Keratinocyte (primary cell): ENCODE results near the gene ZNF664. TPM values are rescaled to one million over a fixed set of nuclear protein-coding genes. Genes with fewer than 3 reads are reported as not detected.

Experiments
- DNase-seq: peaks from one replicate; pipeline ENCODE4 v3.0.0-alpha.2; 2011; ENCODE audit warnings: low read depth, missing footprints, low spot score
- FAIRE-seq: peaks from 2 replicates; lab custom pipeline; 2011; peaks lifted over from hg19 to GRCh38; lab: Jason Lieb, UNC
- H2AFZ ChIP-seq: 2 replicates; pipeline ENCODE4 v1.6.0; 2012; ENCODE audit warnings: low read length, control low read depth, inconsistent platforms; ENCODE audit not compliant: control insufficient read depth
- H3K27ac ChIP-seq: 2 replicates; pipeline ENCODE4 v1.5.1; 2011; ENCODE audit warnings: low read length; ENCODE audit not compliant: control insufficient read depth, insufficient read depth
- H3K27me3 ChIP-seq: 3 replicates; pipeline ENCODE4 v1.6.0; 2011; ENCODE audit warnings: low read length; ENCODE audit not compliant: control insufficient read depth, insufficient read depth; ENCODE audit errors: extremely low read depth
- H3K36me3 ChIP-seq, 2 experiments: 2 replicates in 1 of 2; 3 replicates in 1 of 2; pipeline ENCODE4 v1.5.1; 2011; ENCODE audit warnings: low read length in 2 of 2, mild to moderate bottlenecking in 1 of 2; ENCODE audit not compliant: control insufficient read depth in 2 of 2, insufficient read depth in 2 of 2; ENCODE audit errors: extremely low read depth in 1 of 2
- H3K4me1 ChIP-seq: 3 replicates; pipeline ENCODE4 v1.5.1; 2011; ENCODE audit warnings: low read length; ENCODE audit not compliant: control insufficient read depth, insufficient read depth; ENCODE audit errors: extremely low read depth
- H3K4me2 ChIP-seq: 3 replicates; pipeline ENCODE4 v1.6.0; 2011; ENCODE audit warnings: low read depth, low read length; ENCODE audit not compliant: control insufficient read depth, insufficient read depth; ENCODE audit errors: extremely low read depth
- H3K4me3 ChIP-seq, 3 experiments: fragments of 200-600 bp in 1 of 3; sonication (generic) in 1 of 3; 2 replicates in 2 of 3; 3 replicates in 1 of 3; pipeline ENCODE4 v1.5.1; 2011 to 2016; ENCODE audit warnings: low read length in 3 of 3, mild to moderate bottlenecking in 3 of 3, control low read depth in 2 of 3, inconsistent platforms in 1 of 3, low read depth in 1 of 3, mixed read lengths in 1 of 3, mixed run types in 1 of 3, moderate library complexity in 1 of 3; ENCODE audit not compliant: control insufficient read depth in 2 of 3, insufficient read depth in 2 of 3; ENCODE audit errors: extremely low read depth in 1 of 3
- H3K79me2 ChIP-seq: 2 replicates; pipeline ENCODE4 v1.6.0; 2012; ENCODE audit warnings: low read length; ENCODE audit not compliant: control insufficient read depth, insufficient read depth
- H3K9ac ChIP-seq: 3 replicates; pipeline ENCODE4 v1.6.0; 2011; ENCODE audit warnings: low read length; ENCODE audit not compliant: control insufficient read depth, insufficient read depth; ENCODE audit errors: extremely low read depth
- H3K9me1 ChIP-seq: 3 replicates; pipeline ENCODE4 v1.6.0; 2011; ENCODE audit warnings: low read length; ENCODE audit not compliant: control insufficient read depth, insufficient read depth; ENCODE audit errors: extremely low read depth
- H3K9me3 ChIP-seq: 2 replicates; pipeline ENCODE4 v1.5.1; 2012; ENCODE audit warnings: low read depth, low read length; ENCODE audit not compliant: control insufficient read depth
- H4K20me1 ChIP-seq: 3 replicates; pipeline ENCODE4 v1.6.0; 2011; ENCODE audit warnings: low read length; ENCODE audit not compliant: control insufficient read depth, insufficient read depth; ENCODE audit errors: extremely low read depth
- CTCF ChIP-seq, 3 experiments: IDR thresholded peaks in 1 of 3; conservative IDR thresholded peaks in 1 of 3; optimal IDR thresholded peaks in 1 of 3; 2 replicates in 2 of 3; 3 replicates in 1 of 3; pipeline versions ENCODE3 to v1.5.1; 2011; ENCODE audit warnings: low read length in 3 of 3, mild to moderate bottlenecking in 3 of 3, moderate library complexity in 2 of 3, control low read depth in 1 of 3, inconsistent platforms in 1 of 3; ENCODE audit not compliant: insufficient read depth in 2 of 3; ENCODE audit errors: extremely low read depth in 1 of 3
- EZH2 ChIP-seq: IDR thresholded peaks from one replicate; pipeline ENCODE4 v1.6.1; 2012; ENCODE audit warnings: inconsistent platforms, mild to moderate bottlenecking, low read length, moderate library complexity
- dilution Hi-C: fragments of 300-500 bp; cut with MboI; formaldehyde crosslinking; loops from one replicate; pipeline ENCODE4 v1.7.0; 2020; ENCODE audit warnings: low sequenced_read_pairs; ENCODE audit not compliant: extremely low pct_ligation_motif_present
- polyA plus RNA-seq, 5 experiments: library from polyadenylated mRNA; depleted of rRNA in 3 of 5; stranded (reverse) in 3 of 5; stranded (forward) in 1 of 5; unstranded in 1 of 5; fragments of >200 nt; gene quantifications; 1 replicate in 1 of 5; 2 replicates in 3 of 5; 3 replicates in 1 of 5; pipeline versions ENCODE4 v1.2.1 to v1.2.3, GENCODE V29; 2011 to 2012; ENCODE audit warnings: missing spikeins in 2 of 5, low read depth in 1 of 5, low replicate concordance in 1 of 5

ZNF664 gene
- polyA plus RNA-seq, 1 donor (not counting 4 experiments of a cell fraction or from before 2014, with no cell fraction given), result 48.7 TPM

GRCh38 chr12:124047045-124047566 is 74.1 kb downstream of the ZNF664 start:
- Histone ChIP-seq H3K9me3 (no peaks in the 10 kb centered on the region), H3K4me3 (no peak overlapping the region), H3K9ac (no peak overlapping the region), H4K20me1 (no peaks in the 10 kb centered on the region), H3K9me1 (no peaks in the 10 kb centered on the region), H3K4me2 (no peak overlapping the region), H3K36me3 (no peaks in the 10 kb centered on the region), H2AFZ (no peak overlapping the region), H3K4me1 (peaks cover 6% of the 10 kb centered on the region), H3K79me2 (no peaks in the 10 kb centered on the region), H3K27ac (no peak overlapping the region), H3K27me3 (no peaks in the 10 kb centered on the region)
- DNase-seq (no peak), FAIRE-seq (no peak)
- dilution Hi-C loops, result no loop called here
- TF ChIP-seq EZH2 (no peak), CTCF (optimal IDR thresholded peaks at IDR 0.05 in 1 of 3, IDR thresholded peaks at IDR 0.05 in 1 of 3, conservative IDR thresholded peaks at IDR 0.05 in 1 of 3; ENCODE audit: extremely low read depth in 1 of 3, insufficient read depth in 2 of 3, low read length in 3 of 3) (no peak)

- H4K20me1 ChIP-seq, result no peaks in the 10 kb centered on the region
- DNase-seq (no peak), FAIRE-seq (no peak)
- no peaks in the 10 kb centered on the region for H3K79me2 ChIP-seq
- no peaks in the 10 kb centered on the region for H3K36me3 ChIP-seq
- no peaks in the 10 kb centered on the region for H3K27me3 ChIP-seq
- H3K9me1 ChIP-seq, result no peaks in the 10 kb centered on the region
- dilution Hi-C loops, result no loop called here
- peaks cover 6% of the 10 kb centered on the region for H3K4me1 ChIP-seq
- no peak for TF ChIP-seq EZH2
- TF ChIP-seq CTCF (optimal IDR thresholded peaks at IDR 0.05 in 1 of 3, IDR thresholded peaks at IDR 0.05 in 1 of 3, conservative IDR thresholded peaks at IDR 0.05 in 1 of 3; ENCODE audit: extremely low read depth in 1 of 3, insufficient read depth in 2 of 3, low read length in 3 of 3), result no peak
- no peak overlapping the region for H3K4me3 ChIP-seq
- no peaks in the 10 kb centered on the region for H3K9me3 ChIP-seq
- H2AFZ ChIP-seq, result no peak overlapping the region
- H3K27ac ChIP-seq, result no peak overlapping the region
- H3K9ac ChIP-seq, result no peak overlapping the region
- no peak overlapping the region for H3K4me2 ChIP-seq
These were observed 76.6 kb downstream of the ZNF664 start for GRCh38 chr12:124049451-124050094.
